ENCODE measurements around the gene COL15A1. TPM values are rescaled to one million over a fixed set of nuclear protein-coding genes. Genes with fewer than 3 reads are reported as not detected.

COL15A1 gene
- total RNA-seq, 1 experiment from 2014 or later, result not detected

DNA sequence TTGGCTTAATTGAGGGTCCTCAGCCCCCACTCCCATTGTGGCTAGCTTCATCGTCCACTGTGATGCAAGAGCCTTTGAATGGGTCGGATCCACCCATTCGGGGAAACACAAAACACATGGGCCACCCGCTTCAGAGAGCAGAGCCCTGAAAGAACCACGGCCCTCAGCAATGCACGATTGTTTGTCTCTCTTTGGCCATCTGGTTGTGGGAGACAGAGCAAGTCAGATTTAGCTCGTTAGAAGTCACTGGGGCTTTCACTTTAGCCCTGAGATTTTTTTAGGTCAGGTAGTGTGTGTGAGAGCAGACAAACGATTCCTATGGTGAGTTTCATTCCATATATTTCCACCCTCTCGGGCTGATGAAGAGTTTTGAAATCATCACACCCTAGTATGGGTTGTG is 12.9 kb upstream of the COL15A1 start:
- Histone ChIP-seq H3K9me3 (ENCODE audit: control insufficient read depth, low read depth, low read length) (no peaks in the 10 kb centered on the region), H2BK20ac (ENCODE audit: low read depth, low read length, poor library complexity, severe bottlenecking) (no peak overlapping the region), H3K56ac (ENCODE audit: insufficient read length, low read depth, low read length) (no peak overlapping the region), H3K23me2 (ENCODE audit: insufficient read length, low read depth, low read length, poor library complexity, severe bottlenecking) (no peaks in the 10 kb centered on the region), H4K8ac (replicated peaks; ENCODE audit: insufficient read length, low read depth, low read length) (no peak overlapping the region), H3K4ac (ENCODE audit: low read depth, low read length) (no peak overlapping the region), H3K27me3 (ENCODE audit: insufficient read depth, low read length) (no peaks in the 10 kb centered on the region), H3K79me1 (ENCODE audit: insufficient read depth, low read depth, low read length, poor library complexity, severe bottlenecking) (no peaks in the 10 kb centered on the region), H3K14ac (ENCODE audit: insufficient read depth, low read length) (no peak overlapping the region), H2BK15ac (ENCODE audit: low read depth, low read length) (no peak overlapping the region), H3K23ac (ENCODE audit: insufficient read length, low read depth, low read length) (no peak overlapping the region), H4K5ac (ENCODE audit: insufficient read length, low read depth, low read length) (no peak overlapping the region), H2BK120ac (ENCODE audit: low read depth, low read length, poor library complexity, severe bottlenecking) (no peak overlapping the region), H3K4me2 (ENCODE audit: insufficient read depth, insufficient read length, low read length) (no peak overlapping the region), H3K4me1 (ENCODE audit: insufficient read depth, low read length) (peaks cover 3% of the 10 kb centered on the region; the same call in 1 of the 2 replicates), H3T11ph (ENCODE audit: low read length) (no peak overlapping the region), H4K20me1 (ENCODE audit: control insufficient read depth, insufficient read depth, insufficient read length) (no peaks in the 10 kb centered on the region), H3K79me2 (ENCODE audit: insufficient read depth, low read length) (no peaks in the 10 kb centered on the region), H3K18ac (ENCODE audit: insufficient read length, low read depth, low read length) (no peak overlapping the region), H2AK5ac (ENCODE audit: insufficient read length, low read length) (no peak overlapping the region), H2BK5ac (ENCODE audit: insufficient read length, low read length) (no peak overlapping the region), H2AFZ (ENCODE audit: low read length) (no peak overlapping the region), H2BK12ac (ENCODE audit: insufficient read length, low read depth, low read length) (no peak overlapping the region), H4K91ac (ENCODE audit: insufficient read length, low read depth, low read length) (no peak overlapping the region), H3K9ac (ENCODE audit: extremely low read depth, insufficient read length, low read length) (no peak overlapping the region), H3K27ac (ENCODE audit: insufficient read length, low read depth, low read length) (no peak overlapping the region)
- peaks cover 6 to 17% of the 10 kb centered on the region in 2 experiments; a peak in 1 of 4 replicates for H3K4me1 Mint-ChIP-seq
- no peak for TF ChIP-seq CTCF (conservative IDR thresholded peaks at IDR 0.05)
- DNase-seq, result no peak
- no peaks in the 10 kb centered on the region for H3K36me3 Mint-ChIP-seq (ENCODE audit: insufficient read depth in 1 of 3, low read depth in 3 of 3)
- H3K27me3 Mint-ChIP-seq (ENCODE audit: low read depth), result peaks cover 2% of the 10 kb centered on the region; the same call in 1 of the 2 replicates
- no peak overlapping the region for H3K4me3 Mint-ChIP-seq
- no peak overlapping the region for H3K27ac Mint-ChIP-seq
- no CpG with 5 or more reads among the region's 9 CpGs for WGBS (ENCODE audit: extremely low coverage, insufficient read length, low lambda C conversion rate)
- no peaks in the 10 kb centered on the region for H3K9me3 Mint-ChIP-seq
